Neural cell (in vitro differentiated cells): ENCODE data around the gene TFG. TPM values are rescaled to one million over a fixed set of nuclear protein-coding genes. Genes with fewer than 3 reads are reported as not detected.

Experiments used
- H2AFZ ChIP-seq: fragments of 200-600, 300-800 bp; sonication (generic), shearing (Covaris generic); 2 replicates; pipeline ENCODE4 v1.6.0; 2014; ENCODE audit warnings: low read depth, mild to moderate bottlenecking, antibody characterized with exemption, low read length, moderate library complexity
- H3F3A ChIP-seq: fragments of 200-600 bp; shearing (Covaris generic); 2 replicates; pipeline ENCODE4 v1.6.1; 2016; ENCODE audit warnings: mild to moderate bottlenecking, moderate library complexity, mixed read lengths, antibody characterized with exemption, low read length; ENCODE audit not compliant: insufficient read depth, poor library complexity, severe bottlenecking
- H3K27ac ChIP-seq: fragments of 200-600, 300-800 bp; sonication (generic), shearing (Covaris generic); 2 replicates; pipeline ENCODE4 v1.5.1; 2014; ENCODE audit warnings: mild to moderate bottlenecking, low read length, moderate library complexity
- H3K27me3 ChIP-seq: fragments of 300-800, 200-600 bp; sonication (generic), shearing (Covaris generic); 2 replicates; pipeline ENCODE4 v1.6.0; 2014; ENCODE audit warnings: mild to moderate bottlenecking, low read depth, low read length, moderate library complexity; ENCODE audit not compliant: insufficient read depth
- H3K36me3 ChIP-seq: fragments of 300-800, 200-600 bp; sonication (generic), shearing (Covaris generic); 2 replicates; pipeline ENCODE4 v1.5.1; 2014; ENCODE audit warnings: mild to moderate bottlenecking, antibody characterized with exemption, low read length, moderate library complexity; ENCODE audit not compliant: insufficient read depth
- H3K4me2 ChIP-seq: fragments of 300-800, 200-600 bp; sonication (generic), shearing (Covaris generic); 2 replicates; pipeline ENCODE4 v1.6.0; 2014; ENCODE audit warnings: mild to moderate bottlenecking, low read length
- H3K4me3 ChIP-seq: fragments of 300-800, 200-600 bp; sonication (generic), shearing (Covaris generic); 2 replicates; pipeline ENCODE4 v1.5.1; 2014; ENCODE audit warnings: mild to moderate bottlenecking, low read length, moderate library complexity
- H3K79me2 ChIP-seq: fragments of 200-600 bp; shearing (Covaris generic); replicated peaks from 2 replicates; pipeline ENCODE4 v1.6.0; 2014; ENCODE audit warnings: mild to moderate bottlenecking, low read length, moderate library complexity; ENCODE audit not compliant: insufficient read depth
- H3K9ac ChIP-seq: fragments of 300-800, 200-600 bp; sonication (generic), shearing (Covaris generic); 2 replicates; pipeline ENCODE4 v1.6.1; 2016; ENCODE audit warnings: mild to moderate bottlenecking, low read length, mixed read lengths
- H3K9me2 ChIP-seq: fragments of 200-600 bp; shearing (Covaris generic); 2 replicates; pipeline ENCODE4 v1.6.1; 2016; ENCODE audit warnings: mild to moderate bottlenecking, low read length, mixed read lengths; ENCODE audit not compliant: insufficient read depth
- H3K9me3 ChIP-seq: fragments of 200-600, 300-800 bp; sonication (generic), shearing (Covaris generic); 2 replicates; pipeline ENCODE4 v1.6.1; 2016; ENCODE audit warnings: mild to moderate bottlenecking, mixed run types, low read length, moderate library complexity, mixed read lengths
- H4K20me1 ChIP-seq: fragments of 200-600 bp; shearing (Covaris generic); 2 replicates; pipeline ENCODE4 v1.6.1; 2016; ENCODE audit warnings: mild to moderate bottlenecking, mixed run types; ENCODE audit not compliant: insufficient read depth
- CTCF ChIP-seq: fragments of 450-650 bp; IDR thresholded peaks from 2 replicates; pipeline ENCODE4 v1.5.1; 2014; ENCODE audit warnings: antibody characterized with exemption, mild to moderate bottlenecking, moderate library complexity; ENCODE audit not compliant: poor library complexity, severe bottlenecking
- EP300 ChIP-seq: fragments of 450-650 bp; conservative IDR thresholded peaks from 2 replicates; pipeline ENCODE4 v1.6.1; 2014; ENCODE audit warnings: antibody characterized with exemption, mild to moderate bottlenecking, moderate library complexity; ENCODE audit not compliant: poor library complexity, severe bottlenecking
- EZH2 ChIP-seq: fragments of 200-600, 300-800 bp; shearing (Covaris generic), sonication (generic); IDR thresholded peaks from 2 replicates; pipeline ENCODE4 v1.6.1; 2014; ENCODE audit warnings: antibody characterized with exemption, low read length, borderline replicate concordance, mild to moderate bottlenecking; ENCODE audit not compliant: insufficient read depth, poor library complexity, severe bottlenecking
- MXI1 ChIP-seq: fragments of 450-650 bp; conservative IDR thresholded peaks from 2 replicates; pipeline ENCODE4 v1.6.1; 2014; ENCODE audit warnings: antibody characterized with exemption, mild to moderate bottlenecking; ENCODE audit not compliant: poor library complexity, severe bottlenecking
- POLR2AphosphoS5 ChIP-seq: IDR thresholded peaks from 2 replicates; pipeline ENCODE4 v1.6.1; 2012
- RAD21 ChIP-seq: fragments of 450-650 bp; conservative IDR thresholded peaks from 2 replicates; pipeline ENCODE4 v1.6.1; 2014; ENCODE audit warnings: antibody characterized with exemption, mild to moderate bottlenecking, moderate library complexity
- REST ChIP-seq: IDR thresholded peaks from 2 replicates; pipeline ENCODE4 v1.6.1; 2012; ENCODE audit warnings: borderline replicate concordance
- SMC3 ChIP-seq: fragments of 450-650 bp; conservative IDR thresholded peaks from 2 replicates; pipeline ENCODE4 v1.6.1; 2014; ENCODE audit warnings: antibody characterized with exemption, mild to moderate bottlenecking, moderate library complexity; ENCODE audit not compliant: poor library complexity
- TAF1 ChIP-seq: IDR thresholded peaks from 2 replicates; pipeline ENCODE4 v1.6.1; 2012; ENCODE audit warnings: low read depth
- polyA plus RNA-seq: library from polyadenylated mRNA; depleted of rRNA; stranded (reverse); fragments of >200 nt; gene quantifications from 2 replicates; pipeline ENCODE4 v1.2.3, GENCODE V29; 2014

The TFG gene
- polyA plus RNA-seq, 1 donor from 2014 or later, result 64.6 TPM

GRCh38 chr3:100777271-100777670 lies 68.0 kb downstream of the TFG start:
- Histone ChIP-seq H3K4me3 (no peak overlapping the region), H3F3A (no peaks in the 10 kb centered on the region)
- TF ChIP-seq TAF1 (no peak), MXI1 (no peak)

GRCh38 chr3:100779480-100779879 lies 70.2 kb downstream of the TFG start:
- Histone ChIP-seq H3K4me3 (no peak overlapping the region), H3K4me2 (no peak overlapping the region), H3K9me2 (no peaks in the 10 kb centered on the region), H2AFZ (no peak overlapping the region), H3K27me3 (no peaks in the 10 kb centered on the region), H3K9ac (no peak overlapping the region), H3K27ac (no peak overlapping the region), H4K20me1 (no peaks in the 10 kb centered on the region), H3F3A (no peaks in the 10 kb centered on the region), H3K9me3 (no peaks in the 10 kb centered on the region), H3K79me2 (no peaks in the 10 kb centered on the region), H3K36me3 (no peaks in the 10 kb centered on the region)
- TF ChIP-seq CTCF, result no peak
- TF ChIP-seq TAF1, result no peak
- no peak for TF ChIP-seq REST
- no peak for TF ChIP-seq MXI1
- no peak for TF ChIP-seq RAD21
- TF ChIP-seq EZH2, result no peak
- TF ChIP-seq SMC3, result no peak
- no peak for TF ChIP-seq POLR2AphosphoS5
- TF ChIP-seq EP300, result no peak

More at GRCh38 chr3:100777271-100777670, 68.0 kb downstream of the TFG start:
- H3K9ac ChIP-seq, result no peak overlapping the region
- H3K27me3 ChIP-seq, result no peaks in the 10 kb centered on the region
- no peak overlapping the region for H2AFZ ChIP-seq
- no peaks in the 10 kb centered on the region for H3K79me2 ChIP-seq
- H3K9me2 ChIP-seq, result no peaks in the 10 kb centered on the region
- H4K20me1 ChIP-seq, result no peaks in the 10 kb centered on the region
- no peak overlapping the region for H3K27ac ChIP-seq
- no peaks in the 10 kb centered on the region for H3K9me3 ChIP-seq
- no peak overlapping the region for H3K4me2 ChIP-seq
- no peaks in the 10 kb centered on the region for H3K36me3 ChIP-seq

GRCh38 chr3:100780071-100780622 lies 70.9 kb downstream of the TFG start:
- Histone ChIP-seq H3K9ac (no peak overlapping the region), H3K4me3 (no peak overlapping the region), H3K36me3 (no peaks in the 10 kb centered on the region), H3K9me3 (no peaks in the 10 kb centered on the region), H3K27me3 (no peaks in the 10 kb centered on the region), H3K27ac (no peak overlapping the region), H3K4me2 (no peak overlapping the region), H3K9me2 (no peaks in the 10 kb centered on the region), H2AFZ (no peak overlapping the region), H3F3A (no peaks in the 10 kb centered on the region), H4K20me1 (no peaks in the 10 kb centered on the region), H3K79me2 (no peaks in the 10 kb centered on the region)
- no peak for TF ChIP-seq POLR2AphosphoS5
- no peak for TF ChIP-seq EP300
- no peak for TF ChIP-seq CTCF
- TF ChIP-seq REST, result no peak
- TF ChIP-seq MXI1, result no peak
- TF ChIP-seq EZH2, result no peak
- no peak for TF ChIP-seq TAF1
- TF ChIP-seq SMC3, result no peak
- TF ChIP-seq RAD21, result no peak
